Body of pancreas (tissue), 4 donors: ENCODE measurements around the gene FAM83E. TPM values are rescaled to one million over a fixed set of nuclear protein-coding genes. Genes with fewer than 3 reads are reported as not detected.

Experiments used
- ATAC-seq: fragments of 150-250 bp; one replicate; pipeline ENCODE4 v1.9.1; 2016
- DNase-seq, 4 donors: peaks; one replicate each; pipeline ENCODE4 v3.0.0-alpha.2; 2019
- H3K27ac ChIP-seq, 4 donors: fragments of 200-600 bp; sonication (generic); 1 replicate in 3 of 4; 2 replicates in 1 of 4; pipeline versions ENCODE4 v1.5.1 to v1.6.1; 2016 to 2019; ENCODE audit warnings: mild to moderate bottlenecking in 1 of 4, mixed read lengths in 1 of 4, moderate library complexity in 1 of 4
- H3K27me3 ChIP-seq, 2 donors: fragments of 200-600 bp; sonication (generic); one replicate each; pipeline ENCODE4 v1.6.0; 2016; ENCODE audit warnings: mild to moderate bottlenecking in 1 of 2
- H3K36me3 ChIP-seq, 2 donors: fragments of 200-600 bp; sonication (generic); replicated peaks in 1 of 2; 2 replicates each; pipeline ENCODE4 v1.5.1; 2016; ENCODE audit warnings: low read depth in 2 of 2; ENCODE audit not compliant: insufficient read depth in 1 of 2
- H3K4me1 ChIP-seq: fragments of 200-600 bp; sonication (generic); one replicate; pipeline ENCODE4 v1.6.0; 2016
- H3K4me3 ChIP-seq, 2 donors: fragments of 200-600 bp; sonication (generic); 1 replicate in 1 of 2; 2 replicates in 1 of 2; pipeline ENCODE4 v1.5.1; 2016 to 2019
- H3K9me3 ChIP-seq, 3 donors: fragments of 200-600 bp; sonication (generic); 1 replicate in 2 of 3; 2 replicates in 1 of 3; pipeline ENCODE4 v1.5.1; 2016
- POLR2A ChIP-seq, 3 donors: fragments of 450-650 bp; IDR thresholded peaks; one replicate each; pipeline ENCODE4 v1.6.1; 2016; ENCODE audit warnings: antibody characterized with exemption in 3 of 3, mild to moderate bottlenecking in 2 of 3
- WGBS, 2 donors: methylation state at CpG; one replicate each; pipeline ENCODE4 v1.1.5; 2017; 5-methylcytosine and 5-hydroxymethylcytosine counted together
- intact Hi-C: fragments of 100-400 bp; cut with DNase I; formaldehyde crosslinking; loops from one replicate; pipeline ENCODE4 v1.15.1; 2023
- total RNA-seq, 2 donors: library from RNA; depleted of rRNA; stranded (reverse); fragments of >200 nt; gene quantifications; one replicate each; pipeline ENCODE4 v1.1.0, GENCODE V29; 2016
- TF ChIP-seq, protein P1 (sequence below), 7 experiments: fragments of 450-650 bp in 4 of 7; fragments of 200-600 bp in 3 of 7; sonication (generic) in 3 of 7; IDR thresholded peaks; one replicate each; pipeline ENCODE4 v1.5.1; 2016 to 2019; ENCODE audit warnings: antibody characterized with exemption in 7 of 7

FAM83E gene
- total RNA-seq, 2 donors from 2014 or later = 0.33 to 4.2 TPM

- ATAC-seq = peak; percentile 23
- WGBS, 2 donors = 43% methylated on average over 3 to 9 of the region's 9 CpGs
- Histone ChIP-seq H3K4me1 (no peaks in the 10 kb centered on the region), H3K36me3 (no peaks in the 10 kb centered on the region), H3K27ac (no peak overlapping the region), H3K27me3 (no peaks in the 10 kb centered on the region), H3K4me3 (no peak overlapping the region), H3K9me3 (no peaks in the 10 kb centered on the region)
- no peak for TF ChIP-seq POLR2A (IDR thresholded peaks at IDR 0.05)
- TF ChIP-seq, protein P1, sequence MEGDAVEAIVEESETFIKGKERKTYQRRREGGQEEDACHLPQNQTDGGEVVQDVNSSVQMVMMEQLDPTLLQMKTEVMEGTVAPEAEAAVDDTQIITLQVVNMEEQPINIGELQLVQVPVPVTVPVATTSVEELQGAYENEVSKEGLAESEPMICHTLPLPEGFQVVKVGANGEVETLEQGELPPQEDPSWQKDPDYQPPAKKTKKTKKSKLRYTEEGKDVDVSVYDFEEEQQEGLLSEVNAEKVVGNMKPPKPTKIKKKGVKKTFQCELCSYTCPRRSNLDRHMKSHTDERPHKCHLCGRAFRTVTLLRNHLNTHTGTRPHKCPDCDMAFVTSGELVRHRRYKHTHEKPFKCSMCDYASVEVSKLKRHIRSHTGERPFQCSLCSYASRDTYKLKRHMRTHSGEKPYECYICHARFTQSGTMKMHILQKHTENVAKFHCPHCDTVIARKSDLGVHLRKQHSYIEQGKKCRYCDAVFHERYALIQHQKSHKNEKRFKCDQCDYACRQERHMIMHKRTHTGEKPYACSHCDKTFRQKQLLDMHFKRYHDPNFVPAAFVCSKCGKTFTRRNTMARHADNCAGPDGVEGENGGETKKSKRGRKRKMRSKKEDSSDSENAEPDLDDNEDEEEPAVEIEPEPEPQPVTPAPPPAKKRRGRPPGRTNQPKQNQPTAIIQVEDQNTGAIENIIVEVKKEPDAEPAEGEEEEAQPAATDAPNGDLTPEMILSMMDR (IDR thresholded peaks at IDR 0.05) = peak in 3 of 7 experiments; percentile 13 to 29 (median 17)
- DNase-seq = no peak
- intact Hi-C loops = no loop called here
Observed at GRCh38 chr19:48608798-48609263, 6.0 kb downstream of the FAM83E start.

- no peaks in the 10 kb centered on the region for H3K9me3 ChIP-seq
- no peak overlapping the region for H3K27ac ChIP-seq
- WGBS, 2 donors = 74 to 83% methylated on average over 6 to 7 of the region's 7 CpGs
- H3K36me3 ChIP-seq = no peaks in the 10 kb centered on the region
- intact Hi-C loops = no loop called here
- no peaks in the 10 kb centered on the region for H3K27me3 ChIP-seq
- TF ChIP-seq, protein P1 (IDR thresholded peaks at IDR 0.05) = no peak
- no peak for TF ChIP-seq POLR2A (IDR thresholded peaks at IDR 0.05)
- ATAC-seq (no peak), DNase-seq (no peak)
- no peak overlapping the region for H3K4me3 ChIP-seq
- no peaks in the 10 kb centered on the region for H3K4me1 ChIP-seq
Observed at GRCh38 chr19:48607359-48607755, 7.5 kb downstream of the FAM83E start.

DNA sequence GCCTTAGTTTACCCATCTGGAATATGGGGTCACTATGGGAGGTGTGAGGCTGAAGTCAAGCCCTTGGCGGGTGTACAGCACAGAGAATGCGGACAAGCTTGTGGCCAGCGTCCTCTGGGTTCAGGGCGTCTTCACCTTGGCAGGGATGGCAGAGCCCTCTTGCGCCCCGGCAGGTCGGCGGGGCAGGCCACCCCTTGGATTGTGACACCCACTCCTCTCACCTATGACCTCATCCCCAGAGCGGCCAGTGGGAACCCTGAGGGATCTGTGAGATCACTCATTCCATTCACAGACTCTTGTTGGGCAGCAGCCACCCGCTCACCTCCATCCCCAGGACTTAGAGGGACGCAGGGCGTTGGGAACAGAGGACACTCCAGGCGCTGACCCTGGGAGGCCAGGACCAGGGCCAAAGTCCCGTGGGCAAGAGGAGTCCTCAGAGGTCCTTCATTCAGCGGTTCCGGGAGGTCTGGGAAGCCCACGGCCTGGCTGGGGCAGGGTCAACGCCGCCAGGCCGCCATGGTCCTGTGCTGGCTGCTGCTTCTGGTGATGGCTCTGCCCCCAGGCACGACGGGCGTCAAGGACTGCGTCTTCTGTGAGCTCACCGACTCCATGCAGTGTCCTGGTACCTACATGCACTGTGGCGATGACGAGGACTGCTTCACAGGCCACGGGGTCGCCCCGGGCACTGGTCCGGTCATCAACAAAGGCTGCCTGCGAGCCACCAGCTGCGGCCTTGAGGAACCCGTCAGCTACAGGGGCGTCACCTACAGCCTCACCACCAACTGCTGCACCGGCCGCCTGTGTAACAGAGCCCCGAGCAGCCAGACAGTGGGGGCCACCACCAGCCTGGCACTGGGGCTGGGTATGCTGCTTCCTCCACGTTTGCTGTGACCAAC is 8.2 kb downstream of the FAM83E start, which contains the start of gene SPACA4:
Gene SPACA4, plus strand, starts transcription at position 280 of the 896 bp plus-strand sequence. Its CDS starts 237 bp downstream, at position 517.
- intact Hi-C loops = no loop called here
- DNase-seq (no peak), ATAC-seq (no peak)
- Histone ChIP-seq H3K4me3 (no peak within 1 kb of the TSS), H3K27ac (no peak within 1 kb of the TSS), H3K9me3 (no peaks in the 10 kb centered on the region), H3K4me1 (no peaks in the 10 kb centered on the region), H3K36me3 (no peaks in the 10 kb centered on the region), H3K27me3 (no peaks in the 10 kb centered on the region)
- no peak for TF ChIP-seq POLR2A (IDR thresholded peaks at IDR 0.05)
- TF ChIP-seq, protein P1 (IDR thresholded peaks at IDR 0.05) = no peak
- WGBS, 2 donors = 80 to 94% methylated on average over 7 to 35 of the region's 39 CpGs

DNA sequence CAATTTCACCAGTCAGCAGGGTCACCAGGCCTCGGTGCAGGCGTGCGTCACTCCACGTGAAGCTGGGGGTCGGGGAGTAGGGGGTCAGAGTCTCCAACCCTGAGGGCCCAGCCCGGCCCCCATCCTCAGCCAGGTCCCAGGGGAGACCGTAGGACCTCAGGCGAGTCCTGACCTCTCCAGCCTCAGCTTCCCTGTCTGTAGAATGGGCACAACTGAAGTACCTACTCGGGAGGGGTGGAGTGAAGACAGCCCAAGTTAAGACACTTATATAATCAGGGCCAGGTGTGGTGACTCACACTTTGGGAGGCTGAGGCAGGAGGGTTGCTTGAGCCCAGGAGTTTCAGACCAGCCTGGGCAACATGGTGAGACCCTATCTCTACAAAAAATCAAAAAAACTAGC is 11.0 kb downstream of the FAM83E start:
- no peak for TF ChIP-seq POLR2A (IDR thresholded peaks at IDR 0.05)
- TF ChIP-seq, protein P1 (IDR thresholded peaks at IDR 0.05) = no peak
- intact Hi-C loops = no loop called here
- ATAC-seq (no peak), DNase-seq (no peak)
- H3K36me3 ChIP-seq = no peaks in the 10 kb centered on the region
- H3K27me3 ChIP-seq = no peaks in the 10 kb centered on the region
- WGBS, 2 donors = 79 to 85% methylated on average over 3 to 7 of the region's 9 CpGs
- no peaks in the 10 kb centered on the region for H3K4me1 ChIP-seq
- no peak overlapping the region for H3K4me3 ChIP-seq
- H3K27ac ChIP-seq = no peak overlapping the region
- no peaks in the 10 kb centered on the region for H3K9me3 ChIP-seq
